ENCODE results near the gene KIFC3.

- TF ChIP-seq CTCF (conservative IDR thresholded peaks at IDR 0.05; ENCODE audit: low read depth, low read length) (no peak), EZH2 (IDR thresholded peaks at IDR 0.05; ENCODE audit: low read length, unreplicated experiment) (no peak), EZH2phosphoT487 (IDR thresholded peaks at IDR 0.05; ENCODE audit: borderline replicate concordance, low read length) (no peak)
These were observed 20.9 kb downstream of the KIFC3 start for GRCh38 chr16:57781349-57781740.

Data from PC-3 (cell line).